ENCODE results near the gene AKT3.

AKT3 gene

DNA sequence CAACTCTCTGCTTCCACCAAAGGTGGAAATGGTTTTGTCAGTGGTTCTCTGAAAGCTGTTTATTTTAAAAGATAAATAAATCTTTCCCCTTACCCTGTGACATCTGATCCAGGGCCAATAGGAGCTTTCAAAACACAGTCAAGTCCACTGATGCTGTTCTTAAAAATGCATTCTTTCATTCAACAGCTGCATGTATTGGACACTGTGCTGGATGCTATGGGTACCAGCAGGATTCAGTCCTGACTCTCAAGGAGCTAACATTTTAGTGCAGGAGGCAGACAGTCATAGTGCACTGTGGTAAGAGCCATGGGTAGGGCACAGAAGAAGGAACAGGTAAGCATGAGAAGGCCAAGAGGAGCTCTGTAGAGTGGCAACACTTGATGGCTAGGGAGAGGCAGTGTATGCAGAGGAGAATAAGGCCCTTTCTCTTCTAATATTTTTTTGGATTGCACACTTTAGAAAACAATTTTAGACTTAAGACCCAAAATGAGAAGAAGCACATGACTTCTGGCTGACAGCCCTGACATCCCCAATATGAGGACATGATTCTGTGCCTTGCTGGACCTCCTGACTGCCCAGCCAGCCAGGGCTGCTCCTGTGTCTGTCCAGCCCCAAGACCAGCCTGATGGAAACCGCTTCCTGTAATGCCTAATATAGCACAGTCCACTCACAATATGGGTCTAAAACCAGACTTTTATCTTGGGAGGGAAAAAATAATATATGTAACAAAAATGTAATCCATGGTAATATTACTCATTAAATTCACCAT is 386.9 kb downstream of the AKT3 start:
- H4K20me1 ChIP-seq (ENCODE audit: insufficient read depth, low read length): no peaks in the 10 kb centered on the region
- DNase-seq: no peak

DNA sequence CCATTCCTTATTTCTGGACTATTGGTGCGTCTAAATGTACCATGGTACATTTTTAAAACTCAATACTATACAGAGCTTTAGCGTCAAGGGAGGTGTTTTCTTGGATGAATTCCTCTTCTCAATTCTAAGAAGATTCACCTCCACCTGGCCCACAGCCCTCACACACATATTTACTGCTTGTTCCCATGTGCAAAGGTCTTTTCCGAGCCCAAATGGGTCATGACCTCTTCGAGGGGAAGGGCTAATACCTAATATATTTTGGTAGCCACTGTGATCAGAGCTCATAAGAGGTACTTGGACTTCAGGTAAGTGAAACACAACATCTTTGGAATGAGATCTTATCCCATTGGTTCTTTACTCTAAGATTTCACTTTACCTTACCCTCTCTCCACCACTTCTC is 388.3 kb downstream of the AKT3 start:
- Histone ChIP-seq H3K27me3 (replicated peaks; ENCODE audit: insufficient read depth, low read length) (no peaks in the 10 kb centered on the region), H3K9ac (ENCODE audit: low read length) (no peak overlapping the region), H3K4me2 (ENCODE audit: low read depth, low read length) (no peak overlapping the region), H3F3A (ENCODE audit: insufficient read depth, low read length) (no peaks in the 10 kb centered on the region), H3K4me1 (ENCODE audit: low read length) (no peaks in the 10 kb centered on the region), H3K4me3 (ENCODE audit: low read length) (no peak overlapping the region), H3K9me2 (replicated peaks; ENCODE audit: insufficient read depth, low read length) (no peaks in the 10 kb centered on the region), H4K20me1 (ENCODE audit: insufficient read depth, low read length) (no peaks in the 10 kb centered on the region), H2AFZ (ENCODE audit: low read length) (no peak overlapping the region), H3K27ac (ENCODE audit: low read length) (no peak overlapping the region), H3K36me3 (replicated peaks; ENCODE audit: insufficient read depth, low read length) (no peaks in the 10 kb centered on the region), H3K79me2 (ENCODE audit: low read length) (no peaks in the 10 kb centered on the region), H3K9me3 (replicated peaks; ENCODE audit: insufficient read depth, low read length) (no peaks in the 10 kb centered on the region)
- TF ChIP-seq, protein P1, sequence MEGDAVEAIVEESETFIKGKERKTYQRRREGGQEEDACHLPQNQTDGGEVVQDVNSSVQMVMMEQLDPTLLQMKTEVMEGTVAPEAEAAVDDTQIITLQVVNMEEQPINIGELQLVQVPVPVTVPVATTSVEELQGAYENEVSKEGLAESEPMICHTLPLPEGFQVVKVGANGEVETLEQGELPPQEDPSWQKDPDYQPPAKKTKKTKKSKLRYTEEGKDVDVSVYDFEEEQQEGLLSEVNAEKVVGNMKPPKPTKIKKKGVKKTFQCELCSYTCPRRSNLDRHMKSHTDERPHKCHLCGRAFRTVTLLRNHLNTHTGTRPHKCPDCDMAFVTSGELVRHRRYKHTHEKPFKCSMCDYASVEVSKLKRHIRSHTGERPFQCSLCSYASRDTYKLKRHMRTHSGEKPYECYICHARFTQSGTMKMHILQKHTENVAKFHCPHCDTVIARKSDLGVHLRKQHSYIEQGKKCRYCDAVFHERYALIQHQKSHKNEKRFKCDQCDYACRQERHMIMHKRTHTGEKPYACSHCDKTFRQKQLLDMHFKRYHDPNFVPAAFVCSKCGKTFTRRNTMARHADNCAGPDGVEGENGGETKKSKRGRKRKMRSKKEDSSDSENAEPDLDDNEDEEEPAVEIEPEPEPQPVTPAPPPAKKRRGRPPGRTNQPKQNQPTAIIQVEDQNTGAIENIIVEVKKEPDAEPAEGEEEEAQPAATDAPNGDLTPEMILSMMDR (IDR thresholded peaks at IDR 0.05; ENCODE audit: low read length): no peak
- TF ChIP-seq EZH2 (optimal IDR thresholded peaks at IDR 0.05; ENCODE audit: low read depth, low read length): no peak
- no peak for TF ChIP-seq EZH2phosphoT487 (IDR thresholded peaks at IDR 0.05; ENCODE audit: low read length)
- no peak for DNase-seq

More for the DNA sequence above, 386.9 kb downstream of the AKT3 start:
- Histone ChIP-seq H3K36me3 (replicated peaks; ENCODE audit: insufficient read depth, low read length) (no peaks in the 10 kb centered on the region), H3K27ac (ENCODE audit: low read length) (no peak overlapping the region), H3K79me2 (ENCODE audit: low read length) (no peaks in the 10 kb centered on the region), H3F3A (ENCODE audit: insufficient read depth, low read length) (no peaks in the 10 kb centered on the region), H3K4me2 (ENCODE audit: low read depth, low read length) (no peak overlapping the region), H3K27me3 (replicated peaks; ENCODE audit: insufficient read depth, low read length) (no peaks in the 10 kb centered on the region), H3K4me3 (ENCODE audit: low read length) (no peak overlapping the region), H2AFZ (ENCODE audit: low read length) (no peak overlapping the region), H3K9ac (ENCODE audit: low read length) (no peak overlapping the region), H3K4me1 (ENCODE audit: low read length) (no peaks in the 10 kb centered on the region), H3K9me3 (replicated peaks; ENCODE audit: insufficient read depth, low read length) (no peaks in the 10 kb centered on the region), H3K9me2 (replicated peaks; ENCODE audit: insufficient read depth, low read length) (no peaks in the 10 kb centered on the region)
- TF ChIP-seq, protein P1 (IDR thresholded peaks at IDR 0.05; ENCODE audit: low read length): no peak
- TF ChIP-seq EZH2phosphoT487 (IDR thresholded peaks at IDR 0.05; ENCODE audit: low read length): no peak
- TF ChIP-seq EZH2 (optimal IDR thresholded peaks at IDR 0.05; ENCODE audit: low read depth, low read length): no peak

DNA sequence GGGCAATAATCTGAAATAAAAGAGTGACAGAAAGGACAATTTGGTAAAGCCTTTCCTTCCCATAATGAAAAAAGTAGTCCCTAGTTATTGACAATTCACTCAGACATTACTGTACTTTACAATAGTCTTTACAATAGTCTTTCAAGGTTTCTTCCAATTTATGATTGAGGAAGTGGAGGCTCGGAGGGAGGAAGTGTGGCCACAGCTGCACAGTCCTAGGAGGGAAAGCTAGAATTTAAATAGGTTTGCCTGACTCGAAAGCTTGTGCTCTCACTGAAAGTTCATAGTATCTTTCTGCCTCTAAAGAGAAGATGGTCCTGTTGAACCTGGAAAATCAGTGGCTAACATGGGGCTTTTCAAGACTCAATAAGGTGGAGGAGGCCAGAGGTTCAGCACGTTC is 391.0 kb downstream of the AKT3 start:
- Histone ChIP-seq H3K4me2 (ENCODE audit: low read depth, low read length) (no peak overlapping the region), H3K9me3 (replicated peaks; ENCODE audit: insufficient read depth, low read length) (no peaks in the 10 kb centered on the region), H3K36me3 (replicated peaks; ENCODE audit: insufficient read depth, low read length) (no peaks in the 10 kb centered on the region), H3K27me3 (replicated peaks; ENCODE audit: insufficient read depth, low read length) (no peaks in the 10 kb centered on the region), H3K27ac (ENCODE audit: low read length) (no peak overlapping the region), H4K20me1 (ENCODE audit: insufficient read depth, low read length) (no peaks in the 10 kb centered on the region), H3K9me2 (replicated peaks; ENCODE audit: insufficient read depth, low read length) (no peaks in the 10 kb centered on the region), H3F3A (ENCODE audit: insufficient read depth, low read length) (no peaks in the 10 kb centered on the region), H2AFZ (ENCODE audit: low read length) (no peak overlapping the region), H3K9ac (ENCODE audit: low read length) (no peak overlapping the region), H3K4me3 (ENCODE audit: low read length) (no peak overlapping the region), H3K4me1 (ENCODE audit: low read length) (no peaks in the 10 kb centered on the region), H3K79me2 (ENCODE audit: low read length) (no peaks in the 10 kb centered on the region)
- no peak for TF ChIP-seq EZH2phosphoT487 (IDR thresholded peaks at IDR 0.05; ENCODE audit: low read length)
- no peak for TF ChIP-seq EZH2 (optimal IDR thresholded peaks at IDR 0.05; ENCODE audit: low read depth, low read length)
- TF ChIP-seq, protein P1 (IDR thresholded peaks at IDR 0.05; ENCODE audit: low read length): no peak
- DNase-seq: no peak

Data from MM.1S (cell line).